Neural progenitor cell (in vitro differentiated cells): ENCODE measurements around the gene ABCE1.

ENCODE experiments used
- EZH2 ChIP-seq: fragments of 200-600 bp; sonication (generic); IDR thresholded peaks from 2 replicates; pipeline ENCODE4 v1.6.1; 2017; ENCODE audit warnings: antibody characterized with exemption, mild to moderate bottlenecking, moderate library complexity
- EZH2phosphoT487 ChIP-seq: fragments of 200-600 bp; sonication (generic); IDR thresholded peaks from 2 replicates; pipeline ENCODE4 v1.6.1; 2017; ENCODE audit warnings: antibody characterized with exemption
- TF ChIP-seq, protein P1 (sequence below): fragments of 200-600 bp; sonication (generic); IDR thresholded peaks from 2 replicates; pipeline ENCODE4 v1.5.1; 2017; ENCODE audit warnings: antibody characterized with exemption, mild to moderate bottlenecking

DNA sequence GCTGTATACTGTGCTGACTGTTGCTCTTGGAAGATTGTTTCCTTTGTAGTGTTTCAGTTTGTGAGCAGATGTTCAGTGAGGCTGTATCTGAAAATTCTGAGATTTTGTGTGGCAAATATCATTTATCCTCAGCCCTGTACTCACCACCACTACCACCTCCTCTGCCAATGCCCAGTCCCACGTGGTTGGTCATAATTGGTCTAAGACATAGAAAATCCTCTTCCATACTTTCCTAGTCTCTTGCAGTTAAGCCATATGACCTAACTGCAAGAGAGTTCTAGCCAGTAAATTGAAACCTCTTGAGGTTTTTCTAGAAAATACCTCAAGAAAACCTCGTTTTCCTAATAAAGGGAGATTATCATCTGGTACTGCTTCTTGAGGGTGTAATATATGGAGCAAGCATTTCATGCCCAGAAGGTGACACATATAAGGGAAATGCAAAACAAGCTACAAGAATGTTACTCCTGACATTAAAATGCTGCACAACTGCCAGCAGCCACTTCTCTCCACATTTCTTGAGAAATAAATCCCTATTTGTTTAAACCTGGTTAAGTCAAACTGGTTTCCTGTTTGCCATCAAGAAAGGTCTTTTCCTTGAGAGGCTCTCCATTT lies 32.8 kb downstream of the ABCE1 start:
- TF ChIP-seq EZH2 (no peak), EZH2phosphoT487 (no peak)
- TF ChIP-seq, protein P1, sequence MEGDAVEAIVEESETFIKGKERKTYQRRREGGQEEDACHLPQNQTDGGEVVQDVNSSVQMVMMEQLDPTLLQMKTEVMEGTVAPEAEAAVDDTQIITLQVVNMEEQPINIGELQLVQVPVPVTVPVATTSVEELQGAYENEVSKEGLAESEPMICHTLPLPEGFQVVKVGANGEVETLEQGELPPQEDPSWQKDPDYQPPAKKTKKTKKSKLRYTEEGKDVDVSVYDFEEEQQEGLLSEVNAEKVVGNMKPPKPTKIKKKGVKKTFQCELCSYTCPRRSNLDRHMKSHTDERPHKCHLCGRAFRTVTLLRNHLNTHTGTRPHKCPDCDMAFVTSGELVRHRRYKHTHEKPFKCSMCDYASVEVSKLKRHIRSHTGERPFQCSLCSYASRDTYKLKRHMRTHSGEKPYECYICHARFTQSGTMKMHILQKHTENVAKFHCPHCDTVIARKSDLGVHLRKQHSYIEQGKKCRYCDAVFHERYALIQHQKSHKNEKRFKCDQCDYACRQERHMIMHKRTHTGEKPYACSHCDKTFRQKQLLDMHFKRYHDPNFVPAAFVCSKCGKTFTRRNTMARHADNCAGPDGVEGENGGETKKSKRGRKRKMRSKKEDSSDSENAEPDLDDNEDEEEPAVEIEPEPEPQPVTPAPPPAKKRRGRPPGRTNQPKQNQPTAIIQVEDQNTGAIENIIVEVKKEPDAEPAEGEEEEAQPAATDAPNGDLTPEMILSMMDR, result no peak
